Measurements from ENCODE around the gene CTIF.

DNA sequence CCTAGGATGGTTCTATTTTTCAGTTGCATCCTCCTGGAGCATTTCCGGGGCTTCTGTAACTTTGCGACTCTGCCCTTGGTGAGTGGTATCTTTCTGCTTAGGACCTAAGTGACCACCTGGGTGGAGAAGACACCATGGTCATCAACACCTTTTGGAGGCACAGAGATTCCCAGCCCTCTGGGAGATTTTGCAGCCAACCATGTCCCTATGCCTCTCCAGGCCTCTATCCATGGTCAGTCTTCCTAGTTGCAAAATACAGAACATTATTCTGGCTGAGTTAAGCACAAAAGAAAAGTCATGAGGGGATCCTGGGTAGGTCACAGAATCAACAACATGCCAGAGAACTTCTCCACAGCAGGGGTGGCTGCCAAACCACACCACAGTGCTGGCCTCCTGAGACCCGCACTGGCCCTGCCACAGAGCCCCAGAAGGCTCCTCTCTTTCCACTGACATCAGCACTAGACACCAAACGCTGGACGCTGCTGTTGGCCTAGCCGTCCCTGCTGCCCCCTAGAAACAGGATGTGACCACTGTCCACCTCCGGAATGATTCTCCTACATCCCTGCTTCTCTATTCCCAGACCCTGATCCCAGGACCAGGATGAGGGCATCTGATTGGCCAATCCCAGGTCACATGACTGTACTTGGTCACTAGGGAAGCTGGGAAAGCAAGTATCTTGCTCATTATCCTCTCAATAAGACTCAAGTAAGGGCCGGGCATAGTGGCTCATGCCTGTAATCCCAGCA, 364.2 kb downstream of the CTIF start:
- TF ChIP-seq, protein P1, sequence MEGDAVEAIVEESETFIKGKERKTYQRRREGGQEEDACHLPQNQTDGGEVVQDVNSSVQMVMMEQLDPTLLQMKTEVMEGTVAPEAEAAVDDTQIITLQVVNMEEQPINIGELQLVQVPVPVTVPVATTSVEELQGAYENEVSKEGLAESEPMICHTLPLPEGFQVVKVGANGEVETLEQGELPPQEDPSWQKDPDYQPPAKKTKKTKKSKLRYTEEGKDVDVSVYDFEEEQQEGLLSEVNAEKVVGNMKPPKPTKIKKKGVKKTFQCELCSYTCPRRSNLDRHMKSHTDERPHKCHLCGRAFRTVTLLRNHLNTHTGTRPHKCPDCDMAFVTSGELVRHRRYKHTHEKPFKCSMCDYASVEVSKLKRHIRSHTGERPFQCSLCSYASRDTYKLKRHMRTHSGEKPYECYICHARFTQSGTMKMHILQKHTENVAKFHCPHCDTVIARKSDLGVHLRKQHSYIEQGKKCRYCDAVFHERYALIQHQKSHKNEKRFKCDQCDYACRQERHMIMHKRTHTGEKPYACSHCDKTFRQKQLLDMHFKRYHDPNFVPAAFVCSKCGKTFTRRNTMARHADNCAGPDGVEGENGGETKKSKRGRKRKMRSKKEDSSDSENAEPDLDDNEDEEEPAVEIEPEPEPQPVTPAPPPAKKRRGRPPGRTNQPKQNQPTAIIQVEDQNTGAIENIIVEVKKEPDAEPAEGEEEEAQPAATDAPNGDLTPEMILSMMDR (IDR thresholded peaks at IDR 0.05; ENCODE audit: low read length) = no peak
- TF ChIP-seq EZH2 (optimal IDR thresholded peaks at IDR 0.05; ENCODE audit: low read depth, low read length) (no peak), EZH2phosphoT487 (IDR thresholded peaks at IDR 0.05; ENCODE audit: low read length) (no peak)

Measured in MM.1S (cell line).